CD4-positive, alpha-beta T cell (primary cell): Measurements from ENCODE around the gene TNS1. TPM values are rescaled to one million over a fixed set of nuclear protein-coding genes. Genes with fewer than 3 reads are reported as not detected.

Experiments
- ATAC-seq: fragments of 200-7000 bp; cut with Tn5 transposase; one replicate; pipeline ENCODE4 v1.10.0; 2022; ENCODE audit warnings: mild to moderate bottlenecking; ENCODE audit not compliant: poor library complexity
- CTCF ChIA-PET: fragments of 350-600 bp; sonication (Branson Sonifier 250); formaldehyde crosslinking; loops from one replicate; lab custom pipeline; 2021; ENCODE audit warnings: antibody characterized with exemption, inconsistent platforms; lab: Charles Lee
- POLR2A ChIA-PET: fragments of 350-600 bp; sonication (Branson Sonifier 250); formaldehyde crosslinking; loops from one replicate; lab custom pipeline; 2021; ENCODE audit warnings: antibody characterized with exemption, inconsistent platforms; lab: Charles Lee
- DNase-seq, 14 experiments: peaks; one replicate each; pipeline ENCODE4 v3.0.0-alpha.2; 2013 to 2020; ENCODE audit warnings: mixed read lengths in 2 of 14
- H3K27ac ChIP-seq, 2 donors: one replicate each; pipeline versions ENCODE4 v1.5.1 to v1.7.0; 2013; ENCODE audit warnings: low read length in 2 of 2, low read depth in 1 of 2, mild to moderate bottlenecking in 1 of 2
- H3K27me3 ChIP-seq, 2 experiments: 1 replicate in 1 of 2; 2 replicates in 1 of 2; pipeline versions ENCODE4 v1.6.1 to v1.7.0; 2013; ENCODE audit warnings: low read length in 2 of 2, control low read depth in 1 of 2, mild to moderate bottlenecking in 1 of 2, moderate library complexity in 1 of 2; ENCODE audit not compliant: insufficient read depth in 2 of 2, control insufficient read depth in 1 of 2
- H3K36me3 ChIP-seq: one replicate; pipeline ENCODE4 v1.6.1; 2013; ENCODE audit warnings: low read length, control low read depth; ENCODE audit not compliant: insufficient read depth
- H3K4me1 ChIP-seq: one replicate; pipeline ENCODE4 v1.6.1; 2013; ENCODE audit warnings: low read length, control low read depth; ENCODE audit not compliant: insufficient read depth
- H3K4me3 ChIP-seq: one replicate; pipeline ENCODE4 v1.5.1; 2013; ENCODE audit warnings: mild to moderate bottlenecking, low read length, moderate library complexity
- H3K9me3 ChIP-seq, 2 experiments: 1 replicate in 1 of 2; 2 replicates in 1 of 2; pipeline versions ENCODE4 v1.6.1 to v1.7.0; 2013; ENCODE audit warnings: low read length in 2 of 2, mild to moderate bottlenecking in 2 of 2, control low read depth in 1 of 2, moderate library complexity in 1 of 2; ENCODE audit not compliant: control insufficient read depth in 1 of 2, insufficient read depth in 1 of 2
- H3K27ac Mint-ChIP-seq: one replicate; pipeline ENCODE4 v1.8.0; 2020; ENCODE audit warnings: mixed read lengths
- H3K27me3 Mint-ChIP-seq: one replicate; pipeline ENCODE4 v1.8.0; 2021; ENCODE audit warnings: mixed read lengths
- H3K36me3 Mint-ChIP-seq: one replicate; pipeline ENCODE4 v1.8.0; 2021; ENCODE audit warnings: low read depth, mixed read lengths
- H3K4me1 Mint-ChIP-seq: one replicate; pipeline ENCODE4 v1.8.0; 2021; ENCODE audit warnings: low read depth, mixed read lengths
- H3K4me3 Mint-ChIP-seq: one replicate; pipeline ENCODE4 v1.8.0; 2020; ENCODE audit warnings: mild to moderate bottlenecking, mixed read lengths
- H3K9me3 Mint-ChIP-seq: one replicate; pipeline ENCODE4 v1.8.0; 2020; ENCODE audit warnings: mixed read lengths
- CTCF ChIP-seq: fragments of 200-600 bp; IDR thresholded peaks from one replicate; pipeline ENCODE4 v1.8.0; 2022; ENCODE audit warnings: antibody characterized with exemption, mild to moderate bottlenecking
- intact Hi-C, 2 experiments: fragments of 100-400 bp; cut with DNase I in 1 of 2; cut with micrococcal nuclease in 1 of 2; formaldehyde crosslinking; loops; one replicate each; pipeline versions ENCODE4 v1.15.1 to v1.9.0; 2023 to 2025; cut with DNase I, micrococcal nuclease
- total RNA-seq, 174 experiments: library from RNA in 2 of 174; stranded (reverse) in 2 of 174; gene quantifications; one replicate each; pipeline ENCODE4 v1.2.3 and lab custom pipeline; 2021 to 2026

Gene TNS1
- total RNA-seq, 2 experiments from 2014 or later, result 0.25 to 0.34 TPM

GRCh38 chr2:217840522-217840921, 162.3 kb downstream of the TNS1 start:
- intact Hi-C loops, result no loop called here
- no peak overlapping the region for H3K27ac Mint-ChIP-seq
- POLR2A ChIA-PET, result no interaction called here

GRCh38 chr2:217839750-217840107, 163.1 kb downstream of the TNS1 start:
- TF ChIP-seq CTCF, result no peak
- Histone ChIP-seq H3K27me3 (no peaks in the 10 kb centered on the region), H3K4me1 (no peaks in the 10 kb centered on the region), H3K36me3 (no peaks in the 10 kb centered on the region), H3K4me3 (no peak overlapping the region), H3K27ac (no peak overlapping the region), H3K9me3 (peaks cover 0 to 4% of the 10 kb centered on the region in 2 experiments)
- no peak overlapping the region for H3K4me3 Mint-ChIP-seq
- DNase-seq (no peak), ATAC-seq (no peak)
- no peaks in the 10 kb centered on the region for H3K9me3 Mint-ChIP-seq
- peaks cover 6% of the 10 kb centered on the region for H3K27me3 Mint-ChIP-seq
- ChIA-PET CTCF (no interaction called here), POLR2A (no interaction called here)
- H3K36me3 Mint-ChIP-seq, result no peaks in the 10 kb centered on the region
- intact Hi-C loops, result no loop called here
- H3K4me1 Mint-ChIP-seq, result no peaks in the 10 kb centered on the region
- H3K27ac Mint-ChIP-seq, result no peak overlapping the region

More at GRCh38 chr2:217840522-217840921, 162.3 kb downstream of the TNS1 start:
- no peak overlapping the region for H3K4me3 ChIP-seq
- CTCF ChIA-PET, result no interaction called here
- Mint-ChIP-seq H3K27me3 (peaks cover 4% of the 10 kb centered on the region), H3K9me3 (no peaks in the 10 kb centered on the region), H3K4me1 (no peaks in the 10 kb centered on the region), H3K4me3 (no peak overlapping the region), H3K36me3 (no peaks in the 10 kb centered on the region)
- no peak overlapping the region for H3K27ac ChIP-seq
- no peaks in the 10 kb centered on the region for H3K36me3 ChIP-seq
- ATAC-seq (no peak), DNase-seq (no peak)
- H3K27me3 ChIP-seq, result no peaks in the 10 kb centered on the region
- H3K9me3 ChIP-seq, result peaks cover 0 to 8% of the 10 kb centered on the region in 2 experiments
- no peak for TF ChIP-seq CTCF
- no peaks in the 10 kb centered on the region for H3K4me1 ChIP-seq

GRCh38 chr2:217839073-217839749, 163.6 kb downstream of the TNS1 start:
- H3K9me3 Mint-ChIP-seq, result no peaks in the 10 kb centered on the region
- H3K27ac Mint-ChIP-seq, result no peak overlapping the region
- intact Hi-C loops, result no loop called here
- peaks cover 6% of the 10 kb centered on the region for H3K27me3 Mint-ChIP-seq
- CTCF ChIA-PET, result no interaction called here
- H3K27ac ChIP-seq, result no peak overlapping the region
- H3K4me3 ChIP-seq, result no peak overlapping the region
- H3K4me1 Mint-ChIP-seq, result no peaks in the 10 kb centered on the region
- no peak for ATAC-seq
- H3K27me3 ChIP-seq, result no peaks in the 10 kb centered on the region
- TF ChIP-seq CTCF, result no peak
- no peak for DNase-seq
- POLR2A ChIA-PET, result no interaction called here
- H3K9me3 ChIP-seq, result no peaks in the 10 kb centered on the region
- no peaks in the 10 kb centered on the region for H3K36me3 ChIP-seq
- no peak overlapping the region for H3K4me3 Mint-ChIP-seq
- H3K36me3 Mint-ChIP-seq, result no peaks in the 10 kb centered on the region
- H3K4me1 ChIP-seq, result no peaks in the 10 kb centered on the region
